ENCODE measurements around the gene SLC25A38. TPM values are rescaled to one million over a fixed set of nuclear protein-coding genes. Genes with fewer than 3 reads are reported as not detected.
"Not testable (repeated sequence)": the region's sequence is repeated elsewhere in the genome, so short reads cannot be mapped to it uniquely, and the experiment has no call there.

Gene SLC25A38
- total RNA-seq, 1 donor from 2014 or later = 27.9 TPM

DNA sequence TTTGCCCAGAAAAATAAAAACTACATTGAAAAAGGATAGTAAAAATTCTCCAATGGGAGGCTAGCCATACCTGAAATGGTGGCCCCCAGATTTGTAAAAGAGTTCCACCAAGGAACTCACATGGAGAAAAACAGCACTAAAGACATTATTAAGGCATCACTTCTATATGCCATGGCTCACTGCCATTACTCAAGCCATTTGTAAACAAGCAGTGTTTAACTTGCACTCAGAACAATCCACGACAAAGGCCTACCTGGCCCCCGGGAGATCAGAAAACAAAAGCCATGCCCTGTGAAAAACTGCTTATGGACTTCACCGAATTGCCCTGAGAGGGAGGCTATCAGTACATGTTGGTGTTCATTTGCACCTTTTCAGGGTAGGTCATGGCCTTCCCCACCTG lies 34.1 kb upstream of the SLC25A38 start:
- H3K36me3 Mint-ChIP-seq (ENCODE audit: unreplicated experiment) = no peaks in the 10 kb centered on the region
- H3K27ac Mint-ChIP-seq (ENCODE audit: unreplicated experiment) = no peak overlapping the region
- no peaks in the 10 kb centered on the region for H3K9me3 Mint-ChIP-seq (ENCODE audit: unreplicated experiment)
- H3K4me3 Mint-ChIP-seq (ENCODE audit: unreplicated experiment) = no peak overlapping the region
- TF ChIP-seq, protein P1, sequence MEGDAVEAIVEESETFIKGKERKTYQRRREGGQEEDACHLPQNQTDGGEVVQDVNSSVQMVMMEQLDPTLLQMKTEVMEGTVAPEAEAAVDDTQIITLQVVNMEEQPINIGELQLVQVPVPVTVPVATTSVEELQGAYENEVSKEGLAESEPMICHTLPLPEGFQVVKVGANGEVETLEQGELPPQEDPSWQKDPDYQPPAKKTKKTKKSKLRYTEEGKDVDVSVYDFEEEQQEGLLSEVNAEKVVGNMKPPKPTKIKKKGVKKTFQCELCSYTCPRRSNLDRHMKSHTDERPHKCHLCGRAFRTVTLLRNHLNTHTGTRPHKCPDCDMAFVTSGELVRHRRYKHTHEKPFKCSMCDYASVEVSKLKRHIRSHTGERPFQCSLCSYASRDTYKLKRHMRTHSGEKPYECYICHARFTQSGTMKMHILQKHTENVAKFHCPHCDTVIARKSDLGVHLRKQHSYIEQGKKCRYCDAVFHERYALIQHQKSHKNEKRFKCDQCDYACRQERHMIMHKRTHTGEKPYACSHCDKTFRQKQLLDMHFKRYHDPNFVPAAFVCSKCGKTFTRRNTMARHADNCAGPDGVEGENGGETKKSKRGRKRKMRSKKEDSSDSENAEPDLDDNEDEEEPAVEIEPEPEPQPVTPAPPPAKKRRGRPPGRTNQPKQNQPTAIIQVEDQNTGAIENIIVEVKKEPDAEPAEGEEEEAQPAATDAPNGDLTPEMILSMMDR (IDR thresholded peaks at IDR 0.05) = no peak
- no peak for DNase-seq (ENCODE audit: extremely low spot score, unreplicated experiment)
- H3K4me1 Mint-ChIP-seq (ENCODE audit: unreplicated experiment) = no peaks in the 10 kb centered on the region
- no peaks in the 10 kb centered on the region for H3K27me3 Mint-ChIP-seq (ENCODE audit: unreplicated experiment)

DNA sequence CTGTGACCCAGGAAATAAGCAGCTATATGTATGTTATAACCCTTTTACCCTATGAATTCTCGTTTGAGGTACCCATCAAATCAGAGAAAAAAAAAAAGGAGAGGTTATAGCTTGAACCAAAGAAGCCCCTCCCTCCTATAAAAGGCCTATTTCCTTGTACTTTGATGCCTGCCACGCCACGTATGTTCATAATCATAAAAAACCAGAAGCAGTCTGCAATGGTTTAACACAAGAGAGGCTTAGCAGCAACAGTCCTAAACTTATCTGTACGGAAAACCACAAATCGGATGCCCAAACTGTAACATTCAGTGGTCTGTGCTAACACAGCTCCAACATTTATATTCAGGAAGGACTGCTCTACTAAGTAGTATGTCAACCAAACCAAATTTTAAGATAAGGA lies 32.5 kb upstream of the SLC25A38 start:
- Mint-ChIP-seq H3K4me3 (ENCODE audit: unreplicated experiment) (no peak overlapping the region), H3K4me1 (ENCODE audit: unreplicated experiment) (no peaks in the 10 kb centered on the region), H3K27me3 (ENCODE audit: unreplicated experiment) (peaks cover 3% of the 10 kb centered on the region), H3K9me3 (ENCODE audit: unreplicated experiment) (no peaks in the 10 kb centered on the region), H3K36me3 (ENCODE audit: unreplicated experiment) (no peaks in the 10 kb centered on the region), H3K27ac (ENCODE audit: unreplicated experiment) (no peak overlapping the region)
- TF ChIP-seq, protein P1 (IDR thresholded peaks at IDR 0.05) = no peak
- no peak for DNase-seq (ENCODE audit: extremely low spot score, unreplicated experiment)

DNA sequence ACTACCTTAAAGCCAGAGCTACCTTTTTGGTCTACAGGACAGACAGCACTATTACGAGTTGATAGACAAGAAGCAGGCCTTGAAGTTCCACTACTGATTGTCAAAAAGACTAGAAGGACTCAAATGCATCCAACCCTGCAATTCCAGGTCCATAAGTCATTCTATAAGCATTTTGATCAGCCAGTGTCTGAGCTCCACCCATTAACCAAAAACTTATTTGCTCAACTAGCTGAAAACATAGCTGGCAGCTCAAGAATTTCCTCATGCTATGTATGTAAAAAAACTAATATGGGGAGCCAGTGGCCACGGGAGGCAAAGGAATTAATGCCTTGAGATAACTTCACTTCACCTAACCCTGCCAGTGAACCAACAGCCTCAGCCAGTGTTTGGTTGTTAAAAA lies 32.0 kb upstream of the SLC25A38 start:
- H3K9me3 Mint-ChIP-seq (ENCODE audit: unreplicated experiment); DNase-seq (ENCODE audit: extremely low spot score, unreplicated experiment); H3K4me3 Mint-ChIP-seq (ENCODE audit: unreplicated experiment); H3K36me3 Mint-ChIP-seq (ENCODE audit: unreplicated experiment); H3K27me3 Mint-ChIP-seq (ENCODE audit: unreplicated experiment); H3K27ac Mint-ChIP-seq (ENCODE audit: unreplicated experiment); H3K4me1 Mint-ChIP-seq (ENCODE audit: unreplicated experiment): not testable (repeated sequence)

DNA sequence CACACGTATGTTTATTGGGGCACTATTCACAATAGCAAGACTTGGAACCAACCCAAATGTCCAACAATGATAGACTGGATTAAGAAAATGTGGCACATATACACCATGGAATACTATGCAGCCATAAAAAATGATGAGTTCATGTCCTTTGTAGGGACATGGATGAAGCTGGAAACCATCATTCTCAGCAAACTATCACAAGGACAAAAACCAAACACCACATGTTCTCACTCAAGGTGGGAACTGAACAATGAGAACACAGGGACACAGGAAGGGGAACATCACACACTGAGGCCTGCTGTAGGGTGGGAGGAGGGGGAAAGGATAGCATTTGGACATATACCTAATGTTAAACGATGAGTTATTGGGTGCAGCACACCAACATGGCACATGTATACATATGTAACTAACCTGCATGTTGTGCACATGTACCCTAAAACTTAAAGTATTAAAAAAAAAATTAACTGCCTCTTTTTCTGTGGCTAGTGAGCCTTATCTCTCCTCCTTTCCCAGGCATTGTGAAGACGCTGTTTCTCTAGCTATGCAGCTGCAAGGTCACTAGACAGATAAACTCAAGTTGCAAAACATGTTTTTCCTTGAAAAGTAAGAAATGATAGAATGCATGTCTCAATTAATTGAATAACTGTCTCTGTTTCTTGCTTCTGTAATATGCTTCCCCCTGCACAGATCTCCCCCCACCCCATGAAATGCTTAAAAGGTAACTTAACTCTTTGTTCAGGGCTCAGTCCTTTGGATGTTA lies 29.8 kb upstream of the SLC25A38 start:
- not testable (repeated sequence) for H3K9me3 Mint-ChIP-seq (ENCODE audit: unreplicated experiment)

DNA sequence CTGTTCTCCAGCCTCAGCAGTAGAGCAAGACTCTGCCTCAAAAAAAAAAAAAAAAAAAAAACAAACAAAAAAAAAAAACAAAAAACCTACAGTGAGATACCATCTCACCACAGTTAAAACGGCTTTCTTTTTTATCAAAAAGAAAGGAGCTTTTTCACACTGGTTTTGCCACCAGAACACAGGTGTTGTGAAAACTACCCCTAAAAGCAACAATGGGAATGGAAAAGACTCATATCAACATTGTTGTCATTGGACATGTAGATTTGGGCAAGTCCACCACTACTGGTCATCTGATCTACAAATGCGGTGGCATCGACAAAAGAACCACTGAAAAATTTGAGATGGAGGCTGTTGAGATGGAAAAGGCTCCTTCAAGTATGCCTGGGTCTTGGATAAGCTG lies 24.8 kb upstream of the SLC25A38 start:
- Mint-ChIP-seq H3K9me3 (ENCODE audit: unreplicated experiment) (no peaks in the 10 kb centered on the region), H3K36me3 (ENCODE audit: unreplicated experiment) (no peaks in the 10 kb centered on the region)
- TF ChIP-seq, protein P1 (IDR thresholded peaks at IDR 0.05) = no peak

More for the DNA sequence above, 29.8 kb upstream of the SLC25A38 start:
- not testable (repeated sequence) for DNase-seq (ENCODE audit: extremely low spot score, unreplicated experiment); H3K27ac Mint-ChIP-seq (ENCODE audit: unreplicated experiment); H3K36me3 Mint-ChIP-seq (ENCODE audit: unreplicated experiment); H3K27me3 Mint-ChIP-seq (ENCODE audit: unreplicated experiment); H3K4me3 Mint-ChIP-seq (ENCODE audit: unreplicated experiment); H3K4me1 Mint-ChIP-seq (ENCODE audit: unreplicated experiment)

DNA sequence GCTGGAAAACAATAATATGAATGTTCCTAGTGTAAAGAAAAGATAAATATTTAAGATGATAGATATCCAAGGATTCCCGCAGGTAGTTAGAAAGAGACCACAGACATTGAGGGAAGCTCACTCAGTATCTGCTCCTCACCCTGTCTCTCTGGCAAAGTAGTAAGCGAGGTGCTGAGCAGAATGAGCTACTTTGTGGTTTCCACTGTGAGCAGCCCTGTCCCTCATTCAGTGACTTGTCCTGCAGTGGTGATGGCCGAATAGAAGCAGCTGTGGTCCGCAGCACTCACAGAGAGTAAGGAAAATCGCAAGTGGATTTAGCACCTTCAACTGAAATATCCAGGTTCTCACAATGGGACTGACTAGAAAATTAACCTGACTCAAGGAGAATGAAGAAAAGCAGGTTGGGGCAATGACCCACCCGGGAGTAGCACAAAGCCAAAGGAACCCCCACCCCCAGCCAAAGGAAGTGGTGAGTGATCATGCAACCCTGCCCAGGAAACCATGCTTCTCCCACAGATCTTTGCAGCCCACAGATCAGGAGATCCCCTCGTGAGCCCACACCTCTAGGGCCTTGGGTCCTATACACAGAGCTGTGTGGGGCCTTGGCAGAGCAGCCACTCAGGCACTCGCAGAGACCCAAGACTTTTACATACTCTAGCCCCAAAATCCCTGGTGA lies 21.8 kb upstream of the SLC25A38 start:
- Mint-ChIP-seq H3K9me3 (ENCODE audit: unreplicated experiment) (no peaks in the 10 kb centered on the region), H3K27me3 (ENCODE audit: unreplicated experiment) (peaks cover 27% of the 10 kb centered on the region), H3K27ac (ENCODE audit: unreplicated experiment) (no peak overlapping the region), H3K4me3 (ENCODE audit: unreplicated experiment) (no peak overlapping the region), H3K36me3 (ENCODE audit: unreplicated experiment) (no peaks in the 10 kb centered on the region), H3K4me1 (ENCODE audit: unreplicated experiment) (no peaks in the 10 kb centered on the region)
- no peak for DNase-seq (ENCODE audit: extremely low spot score, unreplicated experiment)
- TF ChIP-seq, protein P1 (IDR thresholded peaks at IDR 0.05) = no peak

More for the DNA sequence above, 24.8 kb upstream of the SLC25A38 start:
- Mint-ChIP-seq H3K27ac (ENCODE audit: unreplicated experiment) (no peak overlapping the region), H3K4me3 (ENCODE audit: unreplicated experiment) (no peak overlapping the region), H3K4me1 (ENCODE audit: unreplicated experiment) (no peaks in the 10 kb centered on the region), H3K27me3 (ENCODE audit: unreplicated experiment) (peaks cover 14% of the 10 kb centered on the region)
- no peak for DNase-seq (ENCODE audit: extremely low spot score, unreplicated experiment)
